ENCODE data around the gene ARID5A.

ARID5A gene

GRCh38 chr2:96506016-96506906 lies 30.3 kb upstream of the ARID5A start:
- no peak overlapping the region for H3K4me3 ChIP-seq
- no peak for DNase-seq (ENCODE audit: low read depth, low spot score)
- no peak overlapping the region for H3K27ac ChIP-seq

GRCh38 chr2:96506907-96507240 lies 29.7 kb upstream of the ARID5A start:
- DNase-seq (ENCODE audit: low read depth, low spot score) = no peak
- TF ChIP-seq POLR2AphosphoS5 (IDR thresholded peaks at IDR 0.05; ENCODE audit: borderline replicate concordance, low read depth, low read length) = no peak
- no peak for TF ChIP-seq EZH2 (IDR thresholded peaks at IDR 0.05)
- TF ChIP-seq FOXP2 (optimal IDR thresholded peaks at IDR 0.05; ENCODE audit: control extremely low read depth, extremely low read length, insufficient read depth) = no peak
- Histone ChIP-seq H3K36me3 (ENCODE audit: insufficient read depth, low read length) (no peaks in the 10 kb centered on the region), H3K9ac (ENCODE audit: insufficient read length) (no peak overlapping the region), H3K27ac (no peak overlapping the region), H3K9me3 (ENCODE audit: low read depth, low read length) (no peaks in the 10 kb centered on the region), H3K4me3 (no peak overlapping the region)

More at GRCh38 chr2:96506016-96506906, 30.3 kb upstream of the ARID5A start:
- H3K9ac ChIP-seq (ENCODE audit: insufficient read length) = no peak overlapping the region
- H3K9me3 ChIP-seq (ENCODE audit: low read depth, low read length) = no peaks in the 10 kb centered on the region
- TF ChIP-seq FOXP2 (optimal IDR thresholded peaks at IDR 0.05; ENCODE audit: control extremely low read depth, extremely low read length, insufficient read depth) (no peak), POLR2AphosphoS5 (IDR thresholded peaks at IDR 0.05; ENCODE audit: borderline replicate concordance, low read depth, low read length) (no peak), EZH2 (IDR thresholded peaks at IDR 0.05) (no peak)
- H3K36me3 ChIP-seq (ENCODE audit: insufficient read depth, low read length) = no peaks in the 10 kb centered on the region

GRCh38 chr2:96507957-96508520 lies 28.5 kb upstream of the ARID5A start:
- H3K9me3 ChIP-seq (ENCODE audit: low read depth, low read length) = no peaks in the 10 kb centered on the region
- H3K27ac ChIP-seq = no peak overlapping the region
- no peak overlapping the region for H3K9ac ChIP-seq (ENCODE audit: insufficient read length)
- DNase-seq (ENCODE audit: low read depth, low spot score) = no peak
- H3K4me3 ChIP-seq = peak overlapping the region; percentile 30
- H3K36me3 ChIP-seq (ENCODE audit: insufficient read depth, low read length) = no peaks in the 10 kb centered on the region
- TF ChIP-seq FOXP2 (optimal IDR thresholded peaks at IDR 0.05; ENCODE audit: control extremely low read depth, extremely low read length, insufficient read depth) (peak; percentile 42), EZH2 (IDR thresholded peaks at IDR 0.05) (no peak)

GRCh38 chr2:96508521-96509113 lies 27.9 kb upstream of the ARID5A start:
- Histone ChIP-seq H3K4me3 (peak overlapping the region; percentile 30), H3K27ac (no peak overlapping the region), H3K9me3 (ENCODE audit: low read depth, low read length) (no peaks in the 10 kb centered on the region), H3K9ac (ENCODE audit: insufficient read length) (no peak overlapping the region), H3K36me3 (ENCODE audit: insufficient read depth, low read length) (no peaks in the 10 kb centered on the region)
- no peak for TF ChIP-seq POLR2AphosphoS5 (IDR thresholded peaks at IDR 0.05; ENCODE audit: borderline replicate concordance, low read depth, low read length)
- TF ChIP-seq FOXP2 (optimal IDR thresholded peaks at IDR 0.05; ENCODE audit: control extremely low read depth, extremely low read length, insufficient read depth) = no peak
- no peak for TF ChIP-seq EZH2 (IDR thresholded peaks at IDR 0.05)
- no peak for DNase-seq (ENCODE audit: low read depth, low spot score)

GRCh38 chr2:96509114-96509846 lies 27.3 kb upstream of the ARID5A start:
- no peak for DNase-seq (ENCODE audit: low read depth, low spot score)
- Histone ChIP-seq H3K9me3 (ENCODE audit: low read depth, low read length) (no peaks in the 10 kb centered on the region), H3K27ac (no peak overlapping the region), H3K4me3 (no peak overlapping the region), H3K36me3 (ENCODE audit: insufficient read depth, low read length) (no peaks in the 10 kb centered on the region), H3K9ac (ENCODE audit: insufficient read length) (no peak overlapping the region)
- no peak for TF ChIP-seq EZH2 (IDR thresholded peaks at IDR 0.05)
- TF ChIP-seq FOXP2 (optimal IDR thresholded peaks at IDR 0.05; ENCODE audit: control extremely low read depth, extremely low read length, insufficient read depth) = no peak
- TF ChIP-seq POLR2AphosphoS5 (IDR thresholded peaks at IDR 0.05; ENCODE audit: borderline replicate concordance, low read depth, low read length) = no peak

GRCh38 chr2:96509847-96510230 lies 26.7 kb upstream of the ARID5A start:
- no peaks in the 10 kb centered on the region for H3K36me3 ChIP-seq (ENCODE audit: insufficient read depth, low read length)
- no peaks in the 10 kb centered on the region for H3K9me3 ChIP-seq (ENCODE audit: low read depth, low read length)
- H3K9ac ChIP-seq (ENCODE audit: insufficient read length) = no peak overlapping the region
- TF ChIP-seq EZH2 (IDR thresholded peaks at IDR 0.05) (no peak), POLR2AphosphoS5 (IDR thresholded peaks at IDR 0.05; ENCODE audit: borderline replicate concordance, low read depth, low read length) (no peak), FOXP2 (optimal IDR thresholded peaks at IDR 0.05; ENCODE audit: control extremely low read depth, extremely low read length, insufficient read depth) (no peak)
- no peak for DNase-seq (ENCODE audit: low read depth, low spot score)
- no peak overlapping the region for H3K4me3 ChIP-seq
- H3K27ac ChIP-seq = no peak overlapping the region

GRCh38 chr2:96510931-96511595 lies 25.5 kb upstream of the ARID5A start:
- no peak overlapping the region for H3K27ac ChIP-seq
- TF ChIP-seq POLR2AphosphoS5 (IDR thresholded peaks at IDR 0.05; ENCODE audit: borderline replicate concordance, low read depth, low read length) (no peak), EZH2 (IDR thresholded peaks at IDR 0.05) (no peak), FOXP2 (optimal IDR thresholded peaks at IDR 0.05; ENCODE audit: control extremely low read depth, extremely low read length, insufficient read depth) (no peak)
- no peak overlapping the region for H3K4me3 ChIP-seq
- DNase-seq (ENCODE audit: low read depth, low spot score) = no peak
- no peaks in the 10 kb centered on the region for H3K9me3 ChIP-seq (ENCODE audit: low read depth, low read length)
- no peak overlapping the region for H3K9ac ChIP-seq (ENCODE audit: insufficient read length)
- H3K36me3 ChIP-seq (ENCODE audit: insufficient read depth, low read length) = no peaks in the 10 kb centered on the region

All from SK-N-MC (cell line).